Measurements from ENCODE around the gene TMPRSS4. TPM values are rescaled to one million over a fixed set of nuclear protein-coding genes. Genes with fewer than 3 reads are reported as not detected.

TMPRSS4 gene
- total RNA-seq (2014; rRNA removed; shearing (Covaris generic)), result not detected in 2 replicates
- polyA plus RNA-seq (2014; cell fraction: nucleus; rRNA removed), result not detected in 2 replicates

DNA sequence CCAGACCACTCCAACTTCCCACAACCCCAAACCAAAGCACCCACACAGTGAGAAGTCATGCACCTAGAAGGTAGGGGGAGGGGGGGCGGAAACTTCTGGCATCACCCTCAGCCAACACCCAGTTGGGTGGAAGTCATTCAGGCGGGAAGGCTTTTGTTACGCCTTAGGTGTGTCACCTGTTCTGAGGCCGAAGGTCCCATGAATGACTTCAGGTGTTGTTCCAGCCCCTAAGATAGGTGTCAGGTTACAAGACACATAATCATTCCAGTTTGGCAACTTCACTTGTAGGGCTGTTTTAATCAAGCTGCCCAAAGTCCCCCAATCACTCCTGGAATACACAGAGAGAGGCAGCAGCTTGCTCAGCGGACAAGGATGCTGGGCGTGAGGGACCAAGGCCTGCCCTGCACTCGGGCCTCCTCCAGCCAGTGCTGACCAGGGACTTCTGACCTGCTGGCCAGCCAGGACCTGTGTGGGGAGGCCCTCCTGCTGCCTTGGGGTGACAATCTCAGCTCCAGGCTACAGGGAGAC is at the start of gene TMPRSS4:
TMPRSS4 (plus strand) TSS at position 325 of the 528 bp plus-strand sequence. CDS start 225 bp downstream, outside the sequence.
- DNase-seq (ENCODE audit: extremely low read depth, low read depth), result no peak

- no peak for DNase-seq (ENCODE audit: extremely low read depth, low read depth)
These were observed 49.2 kb upstream of the TMPRSS4 start for GRCh38 chr11:118027694-118028093.

DNA sequence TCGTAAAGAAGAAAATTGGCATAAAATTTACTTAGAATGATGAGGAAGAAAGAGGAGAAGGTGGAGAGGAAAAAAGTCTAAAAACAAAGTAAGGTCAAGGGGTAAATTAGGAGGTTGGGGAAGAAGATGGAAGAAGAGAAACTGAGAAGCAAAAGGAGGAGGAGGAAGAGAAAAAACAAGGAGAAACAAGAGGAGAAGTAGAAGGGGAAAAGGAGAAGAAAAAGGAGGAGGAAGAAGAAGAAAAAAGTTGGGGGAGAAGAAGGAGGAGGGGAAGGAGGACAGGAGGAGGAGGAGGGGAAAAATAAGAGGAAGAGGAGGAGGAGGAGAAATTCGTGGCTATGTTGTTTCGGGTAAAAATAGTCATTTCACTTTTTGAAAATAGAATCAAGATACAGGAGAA is 48.3 kb upstream of the TMPRSS4 start:
- no peak for DNase-seq (ENCODE audit: extremely low read depth, low read depth)

DNA sequence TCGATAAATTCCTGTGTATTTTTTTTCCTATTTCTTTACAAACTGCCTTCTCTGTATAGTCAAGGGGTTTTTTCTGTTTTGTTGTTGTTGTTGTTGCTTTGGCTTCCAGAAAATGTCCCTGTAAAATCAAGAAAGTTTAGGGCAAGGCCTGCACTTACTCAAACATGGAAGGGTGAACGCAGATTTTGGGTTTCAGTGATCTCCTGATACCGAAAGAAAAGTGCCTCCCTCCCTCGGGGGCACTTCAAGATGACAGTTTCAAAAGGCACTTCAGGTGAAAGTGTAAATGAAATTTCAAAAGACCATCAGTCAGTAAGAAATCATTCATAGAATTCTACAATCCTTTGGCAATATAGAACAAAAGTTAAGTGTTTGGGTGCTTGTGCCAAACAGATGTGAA is 43.4 kb upstream of the TMPRSS4 start:
- DNase-seq (ENCODE audit: extremely low read depth, low read depth), result no peak

DNA sequence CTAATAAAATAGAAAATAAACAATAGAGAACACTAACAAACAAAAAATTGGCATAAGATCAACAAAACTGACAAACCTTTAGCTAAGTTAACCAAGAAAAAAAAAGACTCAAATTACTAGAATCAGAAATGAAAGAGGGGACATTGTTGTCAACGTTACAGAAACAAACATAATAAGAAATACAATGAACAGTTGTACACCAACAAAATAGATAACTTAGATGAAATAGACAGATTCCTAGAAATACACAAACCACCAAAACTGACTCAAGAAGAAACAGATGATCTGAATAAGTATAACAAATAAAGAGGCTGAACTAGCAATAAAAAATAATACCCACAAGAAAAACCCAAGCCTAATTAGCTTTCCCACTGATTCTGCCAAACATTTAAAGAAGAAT is 34.7 kb upstream of the TMPRSS4 start:
- no peak for DNase-seq (ENCODE audit: extremely low read depth, low read depth)

DNA sequence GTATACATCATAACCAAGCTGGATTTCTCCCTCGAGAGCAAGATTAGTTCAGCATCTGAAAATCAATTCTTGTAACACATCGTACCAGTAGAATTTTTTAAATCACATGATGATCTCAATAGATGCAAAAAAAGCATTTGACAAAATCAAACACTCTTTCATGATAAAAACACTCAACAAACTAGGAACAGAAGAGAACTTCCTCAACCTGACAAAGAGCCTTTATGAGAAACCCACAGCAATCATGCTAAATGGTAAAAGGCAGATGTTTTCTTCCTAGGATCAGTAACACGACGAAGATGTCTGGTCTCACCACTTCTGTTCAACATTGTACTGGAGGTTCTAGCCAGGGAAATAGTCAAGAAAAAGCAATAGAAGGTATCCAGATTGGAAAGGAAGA is 34.1 kb upstream of the TMPRSS4 start:
- DNase-seq (ENCODE audit: extremely low read depth, low read depth), result no peak

DNA sequence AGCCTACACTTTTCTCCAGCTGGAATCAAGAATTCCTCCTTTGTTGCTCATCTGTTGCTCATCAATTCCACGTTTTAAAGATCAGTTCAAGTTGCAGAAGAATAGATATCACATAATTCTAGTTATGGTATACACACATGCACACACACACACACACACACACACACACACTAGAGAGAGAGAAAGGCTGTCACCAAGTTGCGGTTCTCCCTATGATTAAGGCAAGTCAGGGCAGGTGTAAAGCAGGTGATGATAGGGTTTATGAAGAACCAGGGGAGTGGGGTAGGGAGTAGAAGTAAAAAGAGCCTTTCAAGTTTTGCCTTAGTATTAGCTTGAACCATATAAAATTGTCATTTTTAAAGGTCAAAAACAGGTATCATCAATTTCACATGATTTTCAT is 31.7 kb upstream of the TMPRSS4 start:
- DNase-seq (ENCODE audit: extremely low read depth, low read depth), result no peak

DNA sequence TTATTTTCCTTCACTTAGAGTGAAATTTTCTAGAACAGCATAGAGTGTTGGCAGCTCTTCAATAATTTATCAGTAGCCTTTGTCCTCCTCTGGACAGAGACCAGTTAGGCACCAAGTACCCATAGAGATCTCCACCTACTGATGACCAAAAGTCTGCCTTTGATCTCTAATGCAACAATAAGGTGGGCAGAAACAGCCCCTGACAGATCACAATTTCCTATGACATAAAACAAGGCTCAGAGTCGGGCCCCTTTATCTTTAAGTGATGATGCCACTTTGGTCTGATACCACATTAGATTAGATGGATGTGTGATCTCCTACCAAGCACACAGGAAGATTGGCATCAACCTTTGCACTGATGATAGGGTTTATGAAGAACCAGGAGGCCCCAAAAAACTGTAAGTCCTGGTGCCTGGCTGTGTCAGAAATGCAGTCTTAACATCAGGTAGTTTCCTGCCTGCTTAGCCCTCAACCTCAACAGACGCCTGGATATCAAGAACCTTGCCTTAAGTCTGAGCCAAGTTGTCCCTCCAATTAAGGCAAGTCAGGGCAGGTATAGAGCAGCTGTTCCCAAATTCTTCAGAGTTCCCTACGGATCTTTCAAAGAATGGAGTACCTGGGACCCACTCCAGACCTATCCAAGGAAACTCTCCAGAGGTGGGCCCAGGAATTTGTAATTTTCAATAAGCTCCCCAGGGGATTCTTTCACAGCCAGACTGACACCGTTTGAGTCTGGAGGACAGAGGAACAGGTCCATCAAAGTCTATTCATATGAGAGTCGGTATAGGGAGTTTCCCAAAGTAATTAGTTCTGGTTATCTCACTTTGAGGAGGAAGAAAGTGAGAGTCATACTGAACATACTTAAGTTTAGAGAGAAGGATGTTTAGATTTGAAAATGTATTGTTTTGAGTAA is 30.6 kb upstream of the TMPRSS4 start:
- DNase-seq (ENCODE audit: extremely low read depth, low read depth), result no peak

- DNase-seq (ENCODE audit: extremely low read depth, low read depth), result no peak
These were observed 29.7 kb upstream of the TMPRSS4 start for GRCh38 chr11:118046964-118047700.

DNA sequence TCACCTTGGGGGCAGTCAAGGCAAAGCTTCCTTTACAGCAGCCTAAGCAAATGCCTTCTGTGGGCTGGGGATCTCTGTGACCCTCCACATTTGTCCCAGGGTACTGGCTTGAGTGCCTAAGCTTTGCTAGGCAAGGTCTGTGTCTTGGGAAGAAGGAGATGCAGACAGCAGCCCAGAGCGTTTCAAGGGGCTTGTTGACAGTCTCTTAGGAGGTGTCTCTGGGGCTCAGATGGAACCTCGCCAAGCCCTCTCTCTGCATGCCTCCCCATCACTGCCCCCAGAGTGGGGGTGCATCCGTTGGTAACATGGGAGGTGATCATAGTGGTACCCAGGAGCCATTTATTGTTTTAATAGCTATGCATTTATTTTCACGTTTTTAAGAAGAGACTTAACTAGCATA is 29.1 kb upstream of the TMPRSS4 start:
- DNase-seq (ENCODE audit: extremely low read depth, low read depth), result no peak

GRCh38 chr11:118048472-118049370 is 28.2 kb upstream of the TMPRSS4 start:
- no peak for DNase-seq (ENCODE audit: extremely low read depth, low read depth)

- DNase-seq (ENCODE audit: extremely low read depth, low read depth), result no peak
These were observed 27.1 kb upstream of the TMPRSS4 start for GRCh38 chr11:118049771-118050170.

GRCh38 chr11:118050208-118050891 is 26.5 kb upstream of the TMPRSS4 start:
- DNase-seq (ENCODE audit: extremely low read depth, low read depth), result no peak

DNA sequence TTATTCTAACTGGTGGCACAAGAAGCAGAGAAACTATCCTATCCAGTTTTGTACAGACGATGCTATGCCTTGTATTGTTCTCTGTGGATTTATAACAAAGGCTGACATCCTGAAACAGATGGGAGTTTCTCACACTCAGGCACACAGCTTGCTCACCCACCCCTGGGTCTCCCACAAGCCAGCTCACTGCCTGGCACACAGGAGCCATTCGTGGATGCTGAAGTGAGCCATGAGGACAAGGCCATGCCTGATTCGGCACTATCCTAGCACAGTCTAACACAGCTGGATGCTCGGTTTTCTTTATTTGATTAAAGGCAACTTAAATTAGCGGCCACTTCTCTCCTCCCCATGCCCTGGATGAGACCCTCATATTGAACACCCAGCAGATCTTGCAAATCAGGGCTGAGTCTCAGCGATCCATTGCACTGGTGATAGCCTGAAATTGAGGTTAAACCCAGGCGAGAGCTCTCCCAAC is 25.7 kb upstream of the TMPRSS4 start:
- no peak for DNase-seq (ENCODE audit: extremely low read depth, low read depth)

GRCh38 chr11:118051611-118052461 is 25.0 kb upstream of the TMPRSS4 start:
- no peak for DNase-seq (ENCODE audit: extremely low read depth, low read depth)

GRCh38 chr11:118052581-118053206 is 24.2 kb upstream of the TMPRSS4 start:
- DNase-seq (ENCODE audit: extremely low read depth, low read depth), result no peak

GRCh38 chr11:118054712-118055640 is 21.9 kb upstream of the TMPRSS4 start:
- no peak for DNase-seq (ENCODE audit: extremely low read depth, low read depth)
